H1 (cell line): ENCODE data around the gene GALNT1. TPM values are rescaled to one million over a fixed set of nuclear protein-coding genes. Genes with fewer than 3 reads are reported as not detected.

Experiments
- KDM4A ChIP-seq: IDR thresholded peaks from one replicate; pipeline ENCODE4 v1.7.1; 2012; ENCODE audit warnings: low read depth, mild to moderate bottlenecking, moderate library complexity, low read length, inconsistent platforms; ENCODE audit not compliant: severe bottlenecking
- POLR2AphosphoS5 ChIP-seq: IDR thresholded peaks from 2 replicates; pipeline ENCODE4 v1.6.1; 2011; ENCODE audit warnings: low read depth, low read length
- polyA plus RNA-seq, 7 experiments: library from polyadenylated mRNA; depleted of rRNA in 3 of 7; stranded (reverse) in 5 of 7; unstranded in 2 of 7; fragments of >200 nt in 5 of 7; fragments of 200-250 nt in 2 of 7; gene quantifications; 1 replicate in 5 of 7; 2 replicates in 1 of 7; 4 replicates in 1 of 7; pipeline versions ENCODE4 v1.2.1 to v1.2.3, GENCODE V29; 2011 to 2013; ENCODE audit warnings: missing spikeins in 2 of 7, mixed read lengths in 2 of 7
- total RNA-seq: library from RNA; stranded (reverse); fragmentation: NEBNext Ultra II Directional; extraction: Animal tissue kit (Norgen Biotek cat#: 25700); gene quantifications from 2 replicates; pipeline ENCODE4 v1.2.1, GENCODE V29; 2021
- TF ChIP-seq, protein P1 (sequence below): fragments of 300-600 bp; sonication (generic); IDR thresholded peaks from 2 replicates; pipeline ENCODE4 v1.7.1; 2012; ENCODE audit warnings: low read length, moderate library complexity, mild to moderate bottlenecking, inconsistent platforms; ENCODE audit not compliant: insufficient replicate concordance

GALNT1 gene
- total and polyA plus RNA-seq, 2 of the 8 experiments (the other 6 are each of a cell fraction or from before 2014, with no cell fraction given): 22.4 to 101 TPM

DNA sequence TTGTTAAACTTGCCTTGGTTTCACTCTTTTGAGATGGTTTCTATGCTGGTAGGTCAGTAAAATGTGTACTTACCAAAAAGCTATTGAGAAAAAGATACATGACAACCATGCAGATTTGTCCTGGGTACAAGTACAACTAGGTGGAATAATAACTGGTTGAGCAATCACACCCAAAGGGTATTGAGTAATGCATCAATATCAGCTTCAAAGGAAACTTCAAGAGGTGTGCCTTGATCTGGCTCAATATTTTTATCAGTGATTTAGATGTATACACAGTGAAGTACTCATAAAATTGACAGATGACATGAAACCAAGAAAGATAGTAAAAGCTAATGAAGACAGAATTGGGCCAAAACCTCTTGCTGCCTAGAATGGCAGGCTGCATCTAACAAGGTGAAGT lies 21.7 kb upstream of the GALNT1 start (continued):
- TF ChIP-seq, protein P1, sequence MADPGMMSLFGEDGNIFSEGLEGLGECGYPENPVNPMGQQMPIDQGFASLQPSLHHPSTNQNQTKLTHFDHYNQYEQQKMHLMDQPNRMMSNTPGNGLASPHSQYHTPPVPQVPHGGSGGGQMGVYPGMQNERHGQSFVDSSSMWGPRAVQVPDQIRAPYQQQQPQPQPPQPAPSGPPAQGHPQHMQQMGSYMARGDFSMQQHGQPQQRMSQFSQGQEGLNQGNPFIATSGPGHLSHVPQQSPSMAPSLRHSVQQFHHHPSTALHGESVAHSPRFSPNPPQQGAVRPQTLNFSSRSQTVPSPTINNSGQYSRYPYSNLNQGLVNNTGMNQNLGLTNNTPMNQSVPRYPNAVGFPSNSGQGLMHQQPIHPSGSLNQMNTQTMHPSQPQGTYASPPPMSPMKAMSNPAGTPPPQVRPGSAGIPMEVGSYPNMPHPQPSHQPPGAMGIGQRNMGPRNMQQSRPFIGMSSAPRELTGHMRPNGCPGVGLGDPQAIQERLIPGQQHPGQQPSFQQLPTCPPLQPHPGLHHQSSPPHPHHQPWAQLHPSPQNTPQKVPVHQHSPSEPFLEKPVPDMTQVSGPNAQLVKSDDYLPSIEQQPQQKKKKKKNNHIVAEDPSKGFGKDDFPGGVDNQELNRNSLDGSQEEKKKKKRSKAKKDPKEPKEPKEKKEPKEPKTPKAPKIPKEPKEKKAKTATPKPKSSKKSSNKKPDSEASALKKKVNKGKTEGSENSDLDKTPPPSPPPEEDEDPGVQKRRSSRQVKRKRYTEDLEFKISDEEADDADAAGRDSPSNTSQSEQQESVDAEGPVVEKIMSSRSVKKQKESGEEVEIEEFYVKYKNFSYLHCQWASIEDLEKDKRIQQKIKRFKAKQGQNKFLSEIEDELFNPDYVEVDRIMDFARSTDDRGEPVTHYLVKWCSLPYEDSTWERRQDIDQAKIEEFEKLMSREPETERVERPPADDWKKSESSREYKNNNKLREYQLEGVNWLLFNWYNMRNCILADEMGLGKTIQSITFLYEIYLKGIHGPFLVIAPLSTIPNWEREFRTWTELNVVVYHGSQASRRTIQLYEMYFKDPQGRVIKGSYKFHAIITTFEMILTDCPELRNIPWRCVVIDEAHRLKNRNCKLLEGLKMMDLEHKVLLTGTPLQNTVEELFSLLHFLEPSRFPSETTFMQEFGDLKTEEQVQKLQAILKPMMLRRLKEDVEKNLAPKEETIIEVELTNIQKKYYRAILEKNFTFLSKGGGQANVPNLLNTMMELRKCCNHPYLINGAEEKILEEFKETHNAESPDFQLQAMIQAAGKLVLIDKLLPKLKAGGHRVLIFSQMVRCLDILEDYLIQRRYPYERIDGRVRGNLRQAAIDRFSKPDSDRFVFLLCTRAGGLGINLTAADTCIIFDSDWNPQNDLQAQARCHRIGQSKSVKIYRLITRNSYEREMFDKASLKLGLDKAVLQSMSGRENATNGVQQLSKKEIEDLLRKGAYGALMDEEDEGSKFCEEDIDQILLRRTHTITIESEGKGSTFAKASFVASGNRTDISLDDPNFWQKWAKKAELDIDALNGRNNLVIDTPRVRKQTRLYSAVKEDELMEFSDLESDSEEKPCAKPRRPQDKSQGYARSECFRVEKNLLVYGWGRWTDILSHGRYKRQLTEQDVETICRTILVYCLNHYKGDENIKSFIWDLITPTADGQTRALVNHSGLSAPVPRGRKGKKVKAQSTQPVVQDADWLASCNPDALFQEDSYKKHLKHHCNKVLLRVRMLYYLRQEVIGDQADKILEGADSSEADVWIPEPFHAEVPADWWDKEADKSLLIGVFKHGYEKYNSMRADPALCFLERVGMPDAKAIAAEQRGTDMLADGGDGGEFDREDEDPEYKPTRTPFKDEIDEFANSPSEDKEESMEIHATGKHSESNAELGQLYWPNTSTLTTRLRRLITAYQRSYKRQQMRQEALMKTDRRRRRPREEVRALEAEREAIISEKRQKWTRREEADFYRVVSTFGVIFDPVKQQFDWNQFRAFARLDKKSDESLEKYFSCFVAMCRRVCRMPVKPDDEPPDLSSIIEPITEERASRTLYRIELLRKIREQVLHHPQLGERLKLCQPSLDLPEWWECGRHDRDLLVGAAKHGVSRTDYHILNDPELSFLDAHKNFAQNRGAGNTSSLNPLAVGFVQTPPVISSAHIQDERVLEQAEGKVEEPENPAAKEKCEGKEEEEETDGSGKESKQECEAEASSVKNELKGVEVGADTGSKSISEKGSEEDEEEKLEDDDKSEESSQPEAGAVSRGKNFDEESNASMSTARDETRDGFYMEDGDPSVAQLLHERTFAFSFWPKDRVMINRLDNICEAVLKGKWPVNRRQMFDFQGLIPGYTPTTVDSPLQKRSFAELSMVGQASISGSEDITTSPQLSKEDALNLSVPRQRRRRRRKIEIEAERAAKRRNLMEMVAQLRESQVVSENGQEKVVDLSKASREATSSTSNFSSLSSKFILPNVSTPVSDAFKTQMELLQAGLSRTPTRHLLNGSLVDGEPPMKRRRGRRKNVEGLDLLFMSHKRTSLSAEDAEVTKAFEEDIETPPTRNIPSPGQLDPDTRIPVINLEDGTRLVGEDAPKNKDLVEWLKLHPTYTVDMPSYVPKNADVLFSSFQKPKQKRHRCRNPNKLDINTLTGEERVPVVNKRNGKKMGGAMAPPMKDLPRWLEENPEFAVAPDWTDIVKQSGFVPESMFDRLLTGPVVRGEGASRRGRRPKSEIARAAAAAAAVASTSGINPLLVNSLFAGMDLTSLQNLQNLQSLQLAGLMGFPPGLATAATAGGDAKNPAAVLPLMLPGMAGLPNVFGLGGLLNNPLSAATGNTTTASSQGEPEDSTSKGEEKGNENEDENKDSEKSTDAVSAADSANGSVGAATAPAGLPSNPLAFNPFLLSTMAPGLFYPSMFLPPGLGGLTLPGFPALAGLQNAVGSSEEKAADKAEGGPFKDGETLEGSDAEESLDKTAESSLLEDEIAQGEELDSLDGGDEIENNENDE: no peak
- TF ChIP-seq POLR2AphosphoS5: no peak
- no peak for TF ChIP-seq KDM4A
